Ascending aorta (tissue), 2 donors: ENCODE results near the gene ZNF83. TPM values are rescaled to one million over a fixed set of nuclear protein-coding genes. Genes with fewer than 3 reads are reported as not detected.
"Not testable (repeated sequence)": the region's sequence is repeated elsewhere in the genome, so short reads cannot be mapped to it uniquely, and the experiment has no call there.

Experiments
- DNase-seq, 2 donors: peaks; one replicate each; pipeline ENCODE4 v3.0.0-alpha.2; 2019; ENCODE audit warnings: low spot score in 2 of 2
- H3K27ac ChIP-seq, 2 donors: fragments of 200-600 bp; sonication (generic); one replicate each; pipeline ENCODE4 v1.5.1; 2016 to 2017; ENCODE audit warnings: mild to moderate bottlenecking in 1 of 2
- H3K27me3 ChIP-seq: fragments of 200-600 bp; sonication (generic); one replicate; pipeline ENCODE4 v1.5.1; 2017
- H3K36me3 ChIP-seq, 2 donors: fragments of 200-600 bp; sonication (generic); one replicate each; pipeline ENCODE4 v1.5.1; 2016
- H3K4me1 ChIP-seq, 2 donors: fragments of 200-600 bp; sonication (generic); one replicate each; pipeline ENCODE4 v1.5.1; 2016 to 2017; ENCODE audit warnings: mild to moderate bottlenecking in 1 of 2
- H3K4me3 ChIP-seq, 2 donors: fragments of 200-600 bp; sonication (generic); one replicate each; pipeline ENCODE4 v1.5.1; 2016 to 2017; ENCODE audit warnings: mild to moderate bottlenecking in 1 of 2
- H3K9me3 ChIP-seq, 2 donors: fragments of 200-600 bp; sonication (generic); one replicate each; pipeline ENCODE4 v1.5.1; 2016
- intact Hi-C: fragments of 100-400 bp; cut with DNase I; formaldehyde crosslinking; loops from one replicate; pipeline ENCODE4 v1.15.1; 2023
- total RNA-seq: library from RNA; depleted of rRNA; stranded (reverse); fragments of >200 nt; gene quantifications from one replicate; pipeline ENCODE4 v1.1.0, GENCODE V29; 2016
- TF ChIP-seq, protein P1 (sequence below), 3 experiments: fragments of 200-600 bp in 2 of 3; fragments of 450-650 bp in 1 of 3; sonication (generic) in 2 of 3; IDR thresholded peaks; one replicate each; pipeline ENCODE4 v1.5.1; 2016 to 2019; ENCODE audit warnings: antibody characterized with exemption in 3 of 3, mild to moderate bottlenecking in 1 of 3, moderate library complexity in 1 of 3

ZNF83 gene
- total RNA-seq, 1 donor from 2014 or later: 29.1 TPM

DNA sequence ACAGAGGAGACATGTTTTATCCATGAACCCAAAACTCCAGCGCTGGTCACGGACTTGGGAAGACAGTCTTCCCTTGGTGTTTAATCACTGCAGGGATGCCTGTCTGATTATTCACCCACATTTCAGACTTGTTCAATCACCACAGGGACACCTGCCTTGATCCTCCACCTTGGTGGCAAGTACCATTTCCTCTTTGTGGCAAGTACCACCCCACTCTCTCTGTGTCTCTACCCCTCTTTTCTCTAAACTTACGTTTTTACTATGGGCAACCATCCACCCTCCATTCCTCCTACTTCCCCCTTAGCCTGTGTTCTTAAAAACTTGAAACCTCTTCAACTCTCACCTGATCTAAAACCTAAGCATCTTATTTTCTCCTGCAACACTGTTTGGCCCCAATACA is 16.8 kb downstream of the ZNF83 start:
- Histone ChIP-seq H3K9me3 (peaks cover 0 to 11% of the 10 kb centered on the region in 2 donors), H3K4me1 (no peaks in the 10 kb centered on the region), H3K4me3 (no peak overlapping the region), H3K27ac (no peak overlapping the region), H3K36me3 (peaks cover 40 to 78% of the 10 kb centered on the region in 2 donors), H3K27me3 (no peaks in the 10 kb centered on the region)
- intact Hi-C loops: no loop called here
- TF ChIP-seq, protein P1, sequence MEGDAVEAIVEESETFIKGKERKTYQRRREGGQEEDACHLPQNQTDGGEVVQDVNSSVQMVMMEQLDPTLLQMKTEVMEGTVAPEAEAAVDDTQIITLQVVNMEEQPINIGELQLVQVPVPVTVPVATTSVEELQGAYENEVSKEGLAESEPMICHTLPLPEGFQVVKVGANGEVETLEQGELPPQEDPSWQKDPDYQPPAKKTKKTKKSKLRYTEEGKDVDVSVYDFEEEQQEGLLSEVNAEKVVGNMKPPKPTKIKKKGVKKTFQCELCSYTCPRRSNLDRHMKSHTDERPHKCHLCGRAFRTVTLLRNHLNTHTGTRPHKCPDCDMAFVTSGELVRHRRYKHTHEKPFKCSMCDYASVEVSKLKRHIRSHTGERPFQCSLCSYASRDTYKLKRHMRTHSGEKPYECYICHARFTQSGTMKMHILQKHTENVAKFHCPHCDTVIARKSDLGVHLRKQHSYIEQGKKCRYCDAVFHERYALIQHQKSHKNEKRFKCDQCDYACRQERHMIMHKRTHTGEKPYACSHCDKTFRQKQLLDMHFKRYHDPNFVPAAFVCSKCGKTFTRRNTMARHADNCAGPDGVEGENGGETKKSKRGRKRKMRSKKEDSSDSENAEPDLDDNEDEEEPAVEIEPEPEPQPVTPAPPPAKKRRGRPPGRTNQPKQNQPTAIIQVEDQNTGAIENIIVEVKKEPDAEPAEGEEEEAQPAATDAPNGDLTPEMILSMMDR (IDR thresholded peaks at IDR 0.05): no peak
- no peak for DNase-seq

DNA sequence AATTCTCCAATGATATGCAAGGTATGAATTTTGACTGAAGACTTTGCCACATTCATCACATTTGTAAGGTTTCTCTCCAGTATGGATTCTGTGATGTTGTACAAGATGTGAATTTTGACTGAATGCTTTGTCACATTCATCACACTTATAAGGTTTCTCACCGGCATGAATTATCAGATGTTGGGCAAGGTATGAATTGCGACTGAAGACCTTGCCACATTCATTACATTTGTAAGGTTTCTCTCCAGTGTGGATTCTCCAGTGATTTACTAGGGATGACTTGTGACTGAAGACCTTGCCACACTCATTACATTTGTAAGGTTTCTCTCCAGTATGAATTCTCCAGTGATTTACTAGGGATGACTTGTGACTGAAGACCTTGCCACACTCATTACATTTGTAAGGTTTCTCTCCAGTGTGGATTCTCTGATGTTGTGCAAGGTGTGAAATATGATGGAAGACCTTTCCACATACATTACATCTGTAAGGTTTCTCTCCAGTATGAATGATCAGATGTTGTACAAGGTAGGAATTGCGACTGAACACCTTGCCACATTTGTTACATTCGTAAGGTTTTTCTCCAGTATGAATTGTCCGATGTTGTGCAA is 24.8 kb downstream of the ZNF83 start:
- Histone ChIP-seq H3K9me3 (peaks cover 0 to 50% of the 10 kb centered on the region in 2 donors), H3K4me3 (no peak overlapping the region), H3K27ac (no peak overlapping the region), H3K27me3 (no peaks in the 10 kb centered on the region), H3K4me1 (no peaks in the 10 kb centered on the region), H3K36me3 (peaks cover 50 to 69% of the 10 kb centered on the region in 2 donors)
- intact Hi-C loops: no loop called here
- TF ChIP-seq, protein P1 (IDR thresholded peaks at IDR 0.05): no peak
- no peak for DNase-seq

DNA sequence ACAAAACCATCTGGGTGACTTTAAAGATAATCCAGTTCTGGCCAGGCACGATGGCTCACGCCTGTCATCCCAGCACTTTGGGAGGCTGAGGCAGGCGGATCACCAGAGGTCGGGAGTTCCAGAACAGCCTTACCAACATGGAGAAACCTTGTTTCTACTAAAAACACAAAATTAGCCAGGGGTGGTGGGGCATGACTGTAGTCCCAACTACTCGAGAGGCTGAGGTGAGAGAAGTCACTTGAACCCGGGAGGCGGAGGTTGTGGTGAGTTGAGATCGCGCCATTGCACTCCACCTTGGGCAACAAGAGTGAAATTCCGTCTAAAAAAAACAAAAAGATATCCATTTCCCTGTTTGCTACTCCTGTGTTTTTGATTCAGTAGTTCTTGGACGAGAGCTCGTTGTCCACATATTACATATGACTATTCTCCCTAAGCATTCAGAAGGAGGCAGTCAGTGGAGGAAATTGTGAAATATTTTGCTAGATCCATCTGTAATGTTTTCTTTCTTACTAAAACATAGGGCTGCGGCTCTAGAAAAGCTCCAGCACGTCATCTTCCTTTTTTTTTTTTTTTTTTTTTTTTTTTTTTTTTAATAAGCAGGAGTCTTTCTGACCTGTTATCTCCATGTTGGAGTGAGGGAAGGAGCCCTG is 34.5 kb downstream of the ZNF83 start:
- Histone ChIP-seq H3K27me3 (no peaks in the 10 kb centered on the region), H3K9me3 (peaks cover 0 to 8% of the 10 kb centered on the region in 2 donors), H3K27ac (peak overlapping the region; percentile 81 to 85), H3K4me3 (no peak overlapping the region), H3K36me3 (peaks cover 0 to 3% of the 10 kb centered on the region in 2 donors), H3K4me1 (peaks cover 0 to 8% of the 10 kb centered on the region in 2 donors)
- intact Hi-C loops: loop anchor here (2.0 kb wide), 1 partner anchor 45 kb away; no protein-coding TSS in a partner anchor
- DNase-seq: peak in 1 of 2 donors; percentile 64
- TF ChIP-seq, protein P1 (IDR thresholded peaks at IDR 0.05): no peak

DNA sequence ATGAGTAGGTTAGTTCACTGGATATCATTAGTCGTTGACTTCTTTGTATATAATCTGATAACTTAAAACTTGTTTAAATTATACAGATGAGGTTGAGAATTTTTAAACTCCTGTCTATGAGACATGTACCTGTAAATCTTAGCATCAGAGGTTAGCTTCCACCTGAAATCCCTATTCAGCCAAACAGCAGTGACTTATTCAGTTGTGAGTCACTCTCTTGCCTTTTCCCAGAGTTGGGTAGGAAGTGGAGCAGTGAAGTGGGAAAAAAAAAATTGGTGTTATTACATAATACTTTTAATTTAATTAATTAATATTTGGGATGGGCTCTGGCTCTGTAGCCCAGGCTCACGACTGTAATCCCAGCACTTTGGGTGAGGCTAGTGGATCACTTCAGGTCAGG is 35.2 kb downstream of the ZNF83 start:
- Histone ChIP-seq H3K27me3 (no peaks in the 10 kb centered on the region), H3K9me3 (peaks cover 0 to 8% of the 10 kb centered on the region in 2 donors), H3K4me3 (no peak overlapping the region), H3K4me1 (peaks cover 0 to 8% of the 10 kb centered on the region in 2 donors), H3K36me3 (peaks cover 0 to 3% of the 10 kb centered on the region in 2 donors), H3K27ac (peak overlapping the region; percentile 81 to 85)
- no peak for DNase-seq
- TF ChIP-seq, protein P1 (IDR thresholded peaks at IDR 0.05): no peak
- intact Hi-C loops: no loop called here

DNA sequence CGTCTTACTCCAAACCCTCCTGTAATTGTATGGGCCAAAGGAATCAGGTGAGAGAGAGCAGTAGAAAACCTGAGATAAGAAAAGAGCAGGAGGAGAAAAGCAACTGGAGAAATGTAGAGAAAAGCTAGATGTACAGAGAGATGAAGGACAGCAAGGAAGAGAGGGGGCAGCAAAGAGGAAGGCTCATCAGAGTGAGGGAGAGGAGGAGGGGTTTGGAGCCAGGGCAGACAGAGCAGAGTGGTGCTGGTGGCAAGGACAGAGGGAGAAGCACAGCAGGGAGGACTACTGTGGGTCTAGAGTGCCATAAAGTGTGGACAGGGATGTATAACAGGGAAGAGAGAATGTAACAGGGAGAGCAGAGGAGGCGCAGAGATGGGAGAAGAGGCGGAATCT is 36.2 kb downstream of the ZNF83 start:
- not testable (repeated sequence) for H3K36me3 ChIP-seq, H3K4me1 ChIP-seq, DNase-seq, H3K27me3 ChIP-seq, H3K9me3 ChIP-seq
- Histone ChIP-seq H3K4me3 (peak overlapping the region; percentile 57 to 75), H3K27ac (peak overlapping the region; percentile 81 to 85)
- TF ChIP-seq, protein P1 (IDR thresholded peaks at IDR 0.05): peak in 1 of 3 experiments; percentile 33
- intact Hi-C loops: loop anchor here (1.0 to 2.0 kb wide), 5 partner anchors 32 to 88 kb away; partner anchors contain the start of genes ZNF701, ZNF808 and ZNF83
